CD4-positive, alpha-beta T cell treated with Interleukin-4 for 4 hours (primary cell): ENCODE measurements around the gene ADGRF4.

Experiments
- DNase-seq: peaks from one replicate; pipeline ENCODE4 v3.0.0-alpha.2; 2020

Gene ADGRF4

GRCh38 chr6:47681201-47681990 lies 17.0 kb upstream of the ADGRF4 start:
- DNase-seq = no peak

- DNase-seq = no peak
These were observed 12.0 kb upstream of the ADGRF4 start for GRCh38 chr6:47686411-47686810.

GRCh38 chr6:47687432-47687831 lies 10.9 kb upstream of the ADGRF4 start:
- no peak for DNase-seq

GRCh38 chr6:47690214-47690613 lies 8.2 kb upstream of the ADGRF4 start:
- DNase-seq = no peak

- DNase-seq = no peak
These were observed 7.6 kb upstream of the ADGRF4 start for GRCh38 chr6:47690791-47691190.

- DNase-seq = no peak
These were observed 455 bp upstream of the ADGRF4 start for GRCh38 chr6:47697925-47698324.

GRCh38 chr6:47700053-47700452 lies 1.7 kb downstream of the ADGRF4 start:
- DNase-seq = no peak

GRCh38 chr6:47700596-47700995 lies 2.2 kb downstream of the ADGRF4 start:
- no peak for DNase-seq

- DNase-seq = no peak
These were observed 3.0 kb downstream of the ADGRF4 start for GRCh38 chr6:47701363-47701762.

- DNase-seq = no peak
These were observed 10.8 kb downstream of the ADGRF4 start for GRCh38 chr6:47709160-47709559.

GRCh38 chr6:47710295-47710694 lies 11.9 kb downstream of the ADGRF4 start:
- no peak for DNase-seq

- DNase-seq = no peak
These were observed 14.8 kb downstream of the ADGRF4 start for GRCh38 chr6:47713200-47713599.

- DNase-seq = no peak
These were observed 16.4 kb downstream of the ADGRF4 start for GRCh38 chr6:47714802-47715201.

- DNase-seq = no peak
These were observed 17.4 kb downstream of the ADGRF4 start for GRCh38 chr6:47715782-47716181.

- DNase-seq = no peak
These were observed 17.8 kb downstream of the ADGRF4 start for GRCh38 chr6:47716207-47716606.

- no peak for DNase-seq
These were observed 20.2 kb downstream of the ADGRF4 start for GRCh38 chr6:47718571-47718970.

GRCh38 chr6:47721189-47721588 lies 22.8 kb downstream of the ADGRF4 start:
- DNase-seq = no peak

- DNase-seq = no peak
These were observed 23.8 kb downstream of the ADGRF4 start for GRCh38 chr6:47722194-47722593.

- DNase-seq = no peak
These were observed 25.9 kb downstream of the ADGRF4 start for GRCh38 chr6:47724300-47724699.

- no peak for DNase-seq
These were observed 29.0 kb downstream of the ADGRF4 start for GRCh38 chr6:47727391-47727790.

GRCh38 chr6:47729019-47729418 lies 30.6 kb downstream of the ADGRF4 start:
- DNase-seq = no peak

- no peak for DNase-seq
These were observed 31.1 kb downstream of the ADGRF4 start for GRCh38 chr6:47729457-47729856.

- peak; percentile 10 for DNase-seq
These were observed 35.6 kb downstream of the ADGRF4 start for GRCh38 chr6:47733879-47734558.

GRCh38 chr6:47734831-47735481 lies 36.6 kb downstream of the ADGRF4 start:
- DNase-seq = no peak
